Astrocyte of the cerebellum (primary cell): Measurements from ENCODE around the gene HSPB6.

Experiments
- DNase-seq: peaks from one replicate; pipeline ENCODE4 v3.0.0-alpha.2; 2011; ENCODE audit warnings: low read depth
- H3K4me3 ChIP-seq: 2 replicates; pipeline ENCODE4 v1.5.1; 2011; ENCODE audit warnings: mild to moderate bottlenecking, low read depth, low read length, moderate library complexity
- CTCF ChIP-seq: IDR thresholded peaks from 2 replicates; pipeline ENCODE4 v1.5.1; 2012; ENCODE audit warnings: low read length, low read depth, moderate library complexity, mild to moderate bottlenecking; ENCODE audit errors: missing control alignments
- in situ Hi-C: cut with HindIII; loops from 2 replicates; pipeline ENCODE4 v1.10.0; 2017; ENCODE audit warnings: low sequenced_read_pairs

The HSPB6 gene

GRCh38 chr19:35718345-35719041, 38.3 kb downstream of the HSPB6 start:
- no peak for TF ChIP-seq CTCF
- in situ Hi-C loops: no loop called here
- peak overlapping the region; percentile 82 for H3K4me3 ChIP-seq
- no peak for DNase-seq

GRCh38 chr19:35717665-35718344, 39.0 kb downstream of the HSPB6 start, which contains the start of gene KMT2B:
TSS of gene KMT2B (plus strand) at chr19:35718003. CDS start at chr19:35718019, 16 bp downstream.
- no peak for TF ChIP-seq CTCF
- peak; percentile 91 for DNase-seq
- in situ Hi-C loops: no loop called here
- H3K4me3 ChIP-seq: peak within 1 kb of the TSS; percentile 82

- TF ChIP-seq CTCF: peak; percentile 88
- peak; percentile 44 for DNase-seq
- H3K4me3 ChIP-seq: peak overlapping the region; percentile 70
- in situ Hi-C loops: no loop called here
Measured at GRCh38 chr19:35716801-35717664, 39.8 kb downstream of the HSPB6 start.

GRCh38 chr19:35715981-35716800, 40.6 kb downstream of the HSPB6 start:
- in situ Hi-C loops: no loop called here
- H3K4me3 ChIP-seq: peak overlapping the region; percentile 70
- DNase-seq: peak; percentile 2
- TF ChIP-seq CTCF: no peak

GRCh38 chr19:35715355-35715809, 41.4 kb downstream of the HSPB6 start:
- DNase-seq: no peak
- H3K4me3 ChIP-seq: no peak overlapping the region
- no peak for TF ChIP-seq CTCF
- in situ Hi-C loops: no loop called here
